ENCODE data around the gene DNAH5. TPM values are rescaled to one million over a fixed set of nuclear protein-coding genes. Genes with fewer than 3 reads are reported as not detected.

The DNAH5 gene
- total RNA-seq, 4 donors from 2014 or later = 0.17 to 1.2 (median 0.63) TPM

- Histone ChIP-seq H3K27ac (replicated peaks in 1 of 4) (no peak overlapping the region), H3K4me3 (no peak overlapping the region), H3K4me1 (no peaks in the 10 kb centered on the region), H3K36me3 (no peaks in the 10 kb centered on the region), H3K27me3 (no peaks in the 10 kb centered on the region), H3K9me3 (no peaks in the 10 kb centered on the region)
- 84% methylated on average over 4 of the region's 4 CpGs for WGBS
- no peak for DNase-seq (ENCODE audit: extremely low spot score)
- TF ChIP-seq EP300 (IDR thresholded peaks at IDR 0.05) (no peak), CTCF (IDR thresholded peaks at IDR 0.05) (no peak), POLR2AphosphoS5 (IDR thresholded peaks at IDR 0.05) (no peak), POLR2A (IDR thresholded peaks at IDR 0.05; ENCODE audit: low read depth) (no peak)
- intact Hi-C loops (cut with DNase I) = no loop called here
Observed at GRCh38 chr5:13658761-13659160, 285.7 kb downstream of the DNAH5 start.

GRCh38 chr5:13658152-13658551 is 286.3 kb downstream of the DNAH5 start:
- H3K9me3 ChIP-seq = no peaks in the 10 kb centered on the region
- DNase-seq (ENCODE audit: extremely low spot score) = no peak
- H3K4me1 ChIP-seq = no peaks in the 10 kb centered on the region
- 83% methylated on average over 1 of the region's 1 CpG for WGBS
- H3K27ac ChIP-seq (replicated peaks in 1 of 4) = no peak overlapping the region
- no peaks in the 10 kb centered on the region for H3K36me3 ChIP-seq
- intact Hi-C loops (cut with DNase I) = no loop called here
- no peak for TF ChIP-seq CTCF (IDR thresholded peaks at IDR 0.05)
- TF ChIP-seq POLR2A (IDR thresholded peaks at IDR 0.05; ENCODE audit: low read depth) = no peak
- TF ChIP-seq EP300 (IDR thresholded peaks at IDR 0.05) = no peak
- TF ChIP-seq POLR2AphosphoS5 (IDR thresholded peaks at IDR 0.05) = no peak
- no peaks in the 10 kb centered on the region for H3K27me3 ChIP-seq
- no peak overlapping the region for H3K4me3 ChIP-seq

GRCh38 chr5:13653709-13654108 is 290.8 kb downstream of the DNAH5 start:
- H3K36me3 ChIP-seq = no peaks in the 10 kb centered on the region
- 58% methylated on average over 2 of the region's 2 CpGs for WGBS
- H3K27me3 ChIP-seq = no peaks in the 10 kb centered on the region
- no peak overlapping the region for H3K4me3 ChIP-seq
- no peak for TF ChIP-seq POLR2A (IDR thresholded peaks at IDR 0.05; ENCODE audit: low read depth)
- TF ChIP-seq EP300 (IDR thresholded peaks at IDR 0.05) = no peak
- no peak for TF ChIP-seq POLR2AphosphoS5 (IDR thresholded peaks at IDR 0.05)
- TF ChIP-seq CTCF (IDR thresholded peaks at IDR 0.05) = no peak
- no peak for DNase-seq (ENCODE audit: extremely low spot score)
- intact Hi-C loops (cut with DNase I) = no loop called here
- no peaks in the 10 kb centered on the region for H3K9me3 ChIP-seq
- H3K4me1 ChIP-seq = no peaks in the 10 kb centered on the region
- H3K27ac ChIP-seq (replicated peaks in 1 of 4) = no peak overlapping the region

GRCh38 chr5:13649656-13650055 is 294.8 kb downstream of the DNAH5 start:
- Histone ChIP-seq H3K27me3 (no peaks in the 10 kb centered on the region), H3K36me3 (no peaks in the 10 kb centered on the region), H3K9me3 (no peaks in the 10 kb centered on the region), H3K4me3 (no peak overlapping the region), H3K27ac (replicated peaks in 1 of 4) (no peak overlapping the region), H3K4me1 (no peaks in the 10 kb centered on the region)
- TF ChIP-seq POLR2A (IDR thresholded peaks at IDR 0.05; ENCODE audit: low read depth) (no peak), CTCF (IDR thresholded peaks at IDR 0.05) (no peak), EP300 (IDR thresholded peaks at IDR 0.05) (no peak), POLR2AphosphoS5 (IDR thresholded peaks at IDR 0.05) (no peak)
- intact Hi-C loops (cut with DNase I) = no loop called here
- DNase-seq (ENCODE audit: extremely low spot score) = no peak

GRCh38 chr5:13648822-13649221 is 295.7 kb downstream of the DNAH5 start:
- WGBS = 77% methylated on average over 3 of the region's 3 CpGs
- TF ChIP-seq EP300 (IDR thresholded peaks at IDR 0.05) = no peak
- no peak for TF ChIP-seq POLR2A (IDR thresholded peaks at IDR 0.05; ENCODE audit: low read depth)
- no peak for TF ChIP-seq CTCF (IDR thresholded peaks at IDR 0.05)
- no peak for TF ChIP-seq POLR2AphosphoS5 (IDR thresholded peaks at IDR 0.05)
- Histone ChIP-seq H3K4me3 (no peak overlapping the region), H3K4me1 (no peaks in the 10 kb centered on the region), H3K27me3 (no peaks in the 10 kb centered on the region), H3K27ac (replicated peaks in 1 of 4) (no peak overlapping the region), H3K36me3 (no peaks in the 10 kb centered on the region), H3K9me3 (no peaks in the 10 kb centered on the region)
- DNase-seq (ENCODE audit: extremely low spot score) = no peak
- intact Hi-C loops (cut with DNase I) = no loop called here

Measured in esophagus muscularis mucosa (tissue), 4 donors.